CD8-positive, alpha-beta memory T cell (primary cell): Measurements from ENCODE around the gene MOB4. TPM values are rescaled to one million over a fixed set of nuclear protein-coding genes. Genes with fewer than 3 reads are reported as not detected.

Source experiments
- polyA plus RNA-seq: library from polyadenylated mRNA; unstranded; fragments of 300-500 nt; fragmentation: Illumina TruSeq; gene quantifications from one replicate; pipeline ENCODE4 v1.2.3, GENCODE V29; 2021
- total RNA-seq, 2 experiments: library from RNA; stranded (reverse); gene quantifications; one replicate each; pipeline ENCODE4 v1.2.3, GENCODE V29; 2021

The MOB4 gene
- total and polyA plus RNA-seq, 3 experiments from 2014 or later = 21.9 to 26.2 (median 26.1) TPM

Other genes with a start within 250 kb of the MOB4 start
- gene ANKRD44, start 205.3 kb upstream of the MOB4 start, total RNA-seq = 100 to 1,000 TPM; 142 to 150 TPM
- gene ANKRD44, start 205.3 kb upstream of the MOB4 start, polyA plus RNA-seq = 90.1 TPM
- gene SF3B1, start 81.0 kb upstream of the MOB4 start, total RNA-seq = 100 to 1,000 TPM; 281 to 287 TPM
- gene SF3B1, start 81.0 kb upstream of the MOB4 start, polyA plus RNA-seq = 153 TPM
- gene COQ10B, start 62.5 kb upstream of the MOB4 start, total RNA-seq = 10 to 100 TPM; 23.4 to 23.7 TPM
- gene COQ10B, start 62.5 kb upstream of the MOB4 start, polyA plus RNA-seq = 42.6 TPM
- 1,000 to 10,000 TPM; 1,152 to 1,183 TPM for gene HSPD1, start 16.2 kb upstream of the MOB4 start, total RNA-seq
- 110 TPM for gene HSPD1, start 16.2 kb upstream of the MOB4 start, polyA plus RNA-seq
- gene HSPE1, start 15.7 kb upstream of the MOB4 start, total RNA-seq = 100 to 1,000 TPM; 449 to 476 TPM
- 141 TPM for gene HSPE1, start 15.7 kb upstream of the MOB4 start, polyA plus RNA-seq
- under 1 TPM in 1 of 2 experiments, not detected in 1; 0.09 TPM for gene RFTN2, start 159.5 kb downstream of the MOB4 start, total RNA-seq
- 0.06 TPM for gene RFTN2, start 159.5 kb downstream of the MOB4 start, polyA plus RNA-seq
- 10 to 100 TPM; 27.1 to 27.9 TPM for gene MARS2, start 189.3 kb downstream of the MOB4 start, total RNA-seq
- 8.5 TPM for gene MARS2, start 189.3 kb downstream of the MOB4 start, polyA plus RNA-seq